NB4 (cell line): ENCODE data around the gene TFCP2L1.
"Not testable (repeated sequence)": the region's sequence is repeated elsewhere in the genome, so short reads cannot be mapped to it uniquely, and the experiment has no call there.

Experiments used
- POLR2A ChIP-seq: IDR thresholded peaks from 2 replicates; pipeline ENCODE4 v1.6.1; 2011; ENCODE audit warnings: mild to moderate bottlenecking; ENCODE audit not compliant: insufficient read length; ENCODE audit errors: extremely low read depth
- TF ChIP-seq, protein P1 (sequence below): IDR thresholded peaks from one replicate; pipeline ENCODE4 v1.5.1; 2012; ENCODE audit warnings: low read depth, low read length

DNA sequence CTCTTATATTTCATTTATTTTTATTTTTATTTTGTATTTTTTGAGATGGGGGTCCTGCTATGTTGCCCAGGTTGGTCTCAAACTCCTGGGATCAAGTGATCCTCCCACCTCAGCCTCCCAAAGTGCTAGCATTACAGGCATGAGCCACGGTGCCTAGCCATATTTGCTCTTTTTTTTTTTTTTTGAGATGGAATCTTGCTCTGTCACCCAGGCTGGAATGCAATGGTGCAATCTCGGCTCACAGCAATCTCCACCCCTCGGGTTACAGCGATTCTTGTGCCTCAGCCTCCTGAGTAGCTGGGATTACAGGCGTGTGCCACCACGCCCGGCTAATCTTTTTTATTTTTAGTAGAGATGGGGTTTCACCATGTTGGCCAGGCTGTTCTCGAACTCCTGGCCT, 46.3 kb upstream of the TFCP2L1 start:
- TF ChIP-seq, protein P1, sequence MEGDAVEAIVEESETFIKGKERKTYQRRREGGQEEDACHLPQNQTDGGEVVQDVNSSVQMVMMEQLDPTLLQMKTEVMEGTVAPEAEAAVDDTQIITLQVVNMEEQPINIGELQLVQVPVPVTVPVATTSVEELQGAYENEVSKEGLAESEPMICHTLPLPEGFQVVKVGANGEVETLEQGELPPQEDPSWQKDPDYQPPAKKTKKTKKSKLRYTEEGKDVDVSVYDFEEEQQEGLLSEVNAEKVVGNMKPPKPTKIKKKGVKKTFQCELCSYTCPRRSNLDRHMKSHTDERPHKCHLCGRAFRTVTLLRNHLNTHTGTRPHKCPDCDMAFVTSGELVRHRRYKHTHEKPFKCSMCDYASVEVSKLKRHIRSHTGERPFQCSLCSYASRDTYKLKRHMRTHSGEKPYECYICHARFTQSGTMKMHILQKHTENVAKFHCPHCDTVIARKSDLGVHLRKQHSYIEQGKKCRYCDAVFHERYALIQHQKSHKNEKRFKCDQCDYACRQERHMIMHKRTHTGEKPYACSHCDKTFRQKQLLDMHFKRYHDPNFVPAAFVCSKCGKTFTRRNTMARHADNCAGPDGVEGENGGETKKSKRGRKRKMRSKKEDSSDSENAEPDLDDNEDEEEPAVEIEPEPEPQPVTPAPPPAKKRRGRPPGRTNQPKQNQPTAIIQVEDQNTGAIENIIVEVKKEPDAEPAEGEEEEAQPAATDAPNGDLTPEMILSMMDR = not testable (repeated sequence)
- not testable (repeated sequence) for TF ChIP-seq POLR2A
